ENCODE measurements around the gene GPR87.
A peak's percentile ranks its signal among the peaks of the same experiment; 100 is the strongest.

GPR87 gene

GRCh38 chr3:151262871-151263525 lies 53.6 kb downstream of the GPR87 start:
- Histone ChIP-seq H3K4me1 (ENCODE audit: control insufficient read depth in 1 of 2, insufficient read depth in 2 of 2, low read length in 2 of 2) (peaks cover 7 to 25% of the 10 kb centered on the region in 2 donors), H3K27ac (ENCODE audit: low read length) (peak overlapping the region; percentile 90), H3K9me3 (ENCODE audit: control insufficient read depth in 1 of 2, low read length in 2 of 2) (no peaks in the 10 kb centered on the region), H3K4me3 (ENCODE audit: low read depth in 1 of 2, low read length in 2 of 2) (no peak overlapping the region), H3K27me3 (ENCODE audit: low read depth, low read length) (no peaks in the 10 kb centered on the region), H3K36me3 (ENCODE audit: control insufficient read depth in 1 of 2, insufficient read depth in 2 of 2, low read length in 2 of 2) (no peaks in the 10 kb centered on the region)

DNA sequence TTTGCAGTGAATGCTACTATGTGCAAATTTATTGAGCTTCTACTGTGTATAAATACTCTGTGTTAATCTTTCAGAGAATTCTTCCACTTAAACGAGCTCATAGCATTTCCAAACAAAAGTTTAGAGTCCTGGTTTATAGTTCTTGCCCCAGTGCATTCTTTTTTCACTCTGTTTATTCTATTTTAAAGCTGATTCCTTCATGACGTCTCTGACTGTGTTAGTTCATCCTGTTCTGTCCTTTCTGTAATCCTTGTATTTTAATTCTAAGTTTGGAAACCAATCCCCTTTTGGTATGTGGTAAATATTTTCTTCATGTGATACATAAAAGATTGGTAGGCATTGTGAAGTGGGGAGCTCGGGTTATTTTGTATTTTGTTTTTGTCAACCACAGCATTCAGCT lies 57.0 kb downstream of the GPR87 start:
- Histone ChIP-seq H3K27ac (ENCODE audit: low read length) (peak overlapping the region; percentile 61), H3K27me3 (ENCODE audit: low read depth, low read length) (no peaks in the 10 kb centered on the region), H3K9me3 (ENCODE audit: control insufficient read depth in 1 of 2, low read length in 2 of 2) (no peaks in the 10 kb centered on the region), H3K4me1 (ENCODE audit: control insufficient read depth in 1 of 2, insufficient read depth in 2 of 2, low read length in 2 of 2) (peaks cover 7 to 17% of the 10 kb centered on the region in 2 donors), H3K4me3 (ENCODE audit: low read depth in 1 of 2, low read length in 2 of 2) (no peak overlapping the region), H3K36me3 (ENCODE audit: control insufficient read depth in 1 of 2, insufficient read depth in 2 of 2, low read length in 2 of 2) (no peaks in the 10 kb centered on the region)

DNA sequence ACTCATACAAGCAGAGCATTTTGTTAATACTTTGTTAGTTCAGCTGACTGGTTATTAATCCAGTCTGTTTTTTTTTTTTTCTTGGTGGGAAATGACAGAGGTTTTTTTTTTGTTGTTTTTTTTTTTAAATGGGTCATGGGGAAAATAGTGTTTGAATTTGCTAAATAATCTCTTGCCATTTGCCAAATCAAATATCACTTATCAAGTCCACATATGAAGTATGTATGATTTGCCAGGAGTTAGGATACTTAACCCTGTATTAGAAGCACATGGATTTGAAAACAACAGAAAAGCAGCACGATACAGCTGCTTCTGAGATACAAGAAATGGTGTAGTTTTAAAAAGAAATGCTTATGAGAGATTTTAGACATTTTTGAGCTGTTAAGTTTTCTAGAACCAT lies 59.9 kb downstream of the GPR87 start:
- peak overlapping the region; percentile 28 for H3K27ac ChIP-seq (ENCODE audit: low read length)
- H3K9me3 ChIP-seq (ENCODE audit: control insufficient read depth in 1 of 2, low read length in 2 of 2), result no peaks in the 10 kb centered on the region
- no peaks in the 10 kb centered on the region for H3K36me3 ChIP-seq (ENCODE audit: control insufficient read depth in 1 of 2, insufficient read depth in 2 of 2, low read length in 2 of 2)
- H3K27me3 ChIP-seq (ENCODE audit: low read depth, low read length), result no peaks in the 10 kb centered on the region
- H3K4me3 ChIP-seq (ENCODE audit: low read depth in 1 of 2, low read length in 2 of 2), result no peak overlapping the region
- peaks cover 12 to 17% of the 10 kb centered on the region in 2 donors for H3K4me1 ChIP-seq (ENCODE audit: control insufficient read depth in 1 of 2, insufficient read depth in 2 of 2, low read length in 2 of 2)

DNA sequence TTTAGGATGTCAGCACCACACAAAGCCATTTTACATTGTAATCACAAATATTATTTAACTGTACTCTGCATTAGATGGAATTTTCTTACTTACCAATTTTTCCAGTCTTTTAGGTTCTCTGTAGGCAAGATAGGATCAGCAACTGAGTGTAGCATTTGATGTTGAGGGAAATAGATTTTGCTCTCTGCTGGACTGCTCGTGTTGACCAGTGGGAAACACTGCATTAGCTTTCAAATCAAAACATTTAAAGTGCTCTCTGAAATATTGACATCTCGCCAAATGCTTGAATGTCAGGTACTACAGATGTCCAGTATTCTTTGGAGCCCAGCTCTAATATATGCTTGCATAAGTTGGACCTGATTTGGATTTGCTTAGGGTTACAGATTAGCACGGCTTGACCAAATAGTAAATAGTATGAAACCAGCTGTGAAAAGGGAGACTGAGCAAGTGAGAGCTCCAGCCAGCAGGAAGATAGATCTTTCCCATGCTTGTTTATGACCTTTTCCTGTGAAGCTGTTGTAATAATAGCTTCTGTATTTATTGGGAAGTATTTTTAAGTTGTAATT lies 67.8 kb downstream of the GPR87 start:
- Histone ChIP-seq H3K4me1 (ENCODE audit: control insufficient read depth in 1 of 2, insufficient read depth in 2 of 2, low read length in 2 of 2) (no peaks in the 10 kb centered on the region), H3K27me3 (ENCODE audit: low read depth, low read length) (no peaks in the 10 kb centered on the region), H3K9me3 (ENCODE audit: control insufficient read depth in 1 of 2, low read length in 2 of 2) (no peaks in the 10 kb centered on the region), H3K36me3 (ENCODE audit: control insufficient read depth in 1 of 2, insufficient read depth in 2 of 2, low read length in 2 of 2) (no peaks in the 10 kb centered on the region), H3K4me3 (ENCODE audit: low read depth in 1 of 2, low read length in 2 of 2) (peak overlapping the region in 1 of 2 donors; percentile 1), H3K27ac (ENCODE audit: low read length) (no peak overlapping the region)
